HepG2 (cell line): ENCODE measurements around the gene GSTP1. TPM values are rescaled to one million over a fixed set of nuclear protein-coding genes. Genes with fewer than 3 reads are reported as not detected.
A peak's percentile ranks its signal among the peaks of the same experiment; 100 is the strongest.

ENCODE experiments used
- IKZF4 ChIP-seq: sonication (generic); formaldehyde crosslinking; IDR thresholded peaks from 2 replicates; pipeline ENCODE4 v1.5.1; 2020; ENCODE audit warnings: borderline replicate concordance, mild to moderate bottlenecking, low read depth, missing genetic modification reagents; ENCODE audit errors: not compliant biosample characterization
- MAFG ChIP-seq: sonication (generic); formaldehyde crosslinking; IDR thresholded peaks from 2 replicates; pipeline ENCODE4 v1.5.1; 2020; ENCODE audit warnings: mild to moderate bottlenecking, missing genetic modification reagents
- MAZ ChIP-seq, 2 experiments: sonication (generic) in 1 of 2; formaldehyde crosslinking in 1 of 2; IDR thresholded peaks; 2 replicates each; pipeline versions ENCODE4 v1.5.0 to v1.6.1; 2012 to 2020; ENCODE audit warnings: low read depth in 2 of 2, mild to moderate bottlenecking in 2 of 2, borderline replicate concordance in 1 of 2, improper control_type of control experiment in 1 of 2, low read length in 1 of 2, missing genetic modification reagents in 1 of 2, moderate library complexity in 1 of 2
- MIER2 ChIP-seq: IDR thresholded peaks from 2 replicates; pipeline ENCODE4 v1.6.1; 2016; ENCODE audit warnings: missing biosample characterization, missing genetic modification reagents
- NFYC ChIP-seq: IDR thresholded peaks from 2 replicates; pipeline ENCODE4 v1.6.1; 2016; ENCODE audit warnings: missing genetic modification reagents, missing compliant biosample characterization
- PAX8 ChIP-seq: sonication (generic); formaldehyde crosslinking; IDR thresholded peaks from 2 replicates; pipeline ENCODE4 v1.8.0; 2022; ENCODE audit warnings: mild to moderate bottlenecking, missing genetic modification reagents, borderline replicate concordance
- SIX4 ChIP-seq: sonication (generic); formaldehyde crosslinking; IDR thresholded peaks from 2 replicates; pipeline ENCODE4 v1.4.0; 2020; ENCODE audit warnings: missing genetic modification reagents
- ZBTB7B ChIP-seq: sonication (generic); formaldehyde crosslinking; IDR thresholded peaks from 2 replicates; pipeline ENCODE4 v1.4.0; 2020; ENCODE audit warnings: missing genetic modification reagents
- ZNF101 ChIP-seq: sonication (generic); formaldehyde crosslinking; IDR thresholded peaks from 2 replicates; pipeline ENCODE4 v1.4.0; 2020; ENCODE audit warnings: mild to moderate bottlenecking, low read depth, missing genetic modification reagents, borderline replicate concordance
- ZNF510 ChIP-seq: sonication (generic); formaldehyde crosslinking; IDR thresholded peaks from 2 replicates; pipeline ENCODE4 v1.4.0; 2020; ENCODE audit warnings: low read depth, mild to moderate bottlenecking, missing genetic modification reagents
- ZNF737 ChIP-seq: sonication (generic); formaldehyde crosslinking; IDR thresholded peaks from 2 replicates; pipeline ENCODE4 v1.5.0; 2020; ENCODE audit warnings: missing genetic modification reagents, mild to moderate bottlenecking, borderline replicate concordance
- ZZZ3 ChIP-seq: sonication (generic); formaldehyde crosslinking; IDR thresholded peaks from 2 replicates; pipeline ENCODE4 v1.4.0; 2020; ENCODE audit warnings: missing genetic modification reagents, mild to moderate bottlenecking, borderline replicate concordance
- polyA plus RNA-seq, 8 experiments: library from polyadenylated mRNA; depleted of rRNA in 3 of 8; stranded (reverse) in 7 of 8; unstranded in 1 of 8; fragments of >200 nt; fragmentation: Illumina TruSeq in 4 of 8; extraction: Trizol in 4 of 8; gene quantifications; 2 replicates each; pipeline versions ENCODE4 v1.2.1 to v1.2.3, GENCODE V29; 2011 to 2016; ENCODE audit warnings: low read depth in 4 of 8, missing spikeins in 1 of 8, mixed read lengths in 1 of 8; ENCODE audit not compliant: insufficient read depth in 1 of 8
- total RNA-seq, 5 experiments: library from RNA; depleted of rRNA; stranded (reverse); fragments of >200 nt; fragmentation: Illumina TruSeq; extraction: Trizol; gene quantifications; 2 replicates each; pipeline ENCODE4 v1.2.3, GENCODE V29; 2016; ENCODE audit warnings: low read depth in 1 of 5
- TF ChIP-seq, protein P1 (sequence below): sonication (generic); formaldehyde crosslinking; IDR thresholded peaks from 2 replicates; pipeline ENCODE4 v1.5.0; 2020; ENCODE audit warnings: missing genetic modification reagents
- TF ChIP-seq, protein P2 (sequence below): sonication (generic); formaldehyde crosslinking; IDR thresholded peaks from 2 replicates; pipeline ENCODE4 v1.4.0; 2020; ENCODE audit warnings: mild to moderate bottlenecking, missing genetic modification reagents
- TF ChIP-seq, protein P3 (sequence below): sonication (generic); formaldehyde crosslinking; IDR thresholded peaks from 2 replicates; pipeline ENCODE4 v1.4.0; 2020; ENCODE audit warnings: missing genetic modification reagents
- TF ChIP-seq, protein P4 (sequence below): sonication (generic); formaldehyde crosslinking; IDR thresholded peaks from 2 replicates; pipeline ENCODE4 v1.5.1; 2020; ENCODE audit warnings: mild to moderate bottlenecking, missing genetic modification reagents, borderline replicate concordance
- TF ChIP-seq, protein P5 (sequence below): IDR thresholded peaks from 2 replicates; pipeline ENCODE4 v1.6.1; 2018; ENCODE audit warnings: missing genetic modification reagents, mild to moderate bottlenecking, missing compliant biosample characterization
- TF ChIP-seq, protein P6 (sequence below): sonication (generic); formaldehyde crosslinking; IDR thresholded peaks from 2 replicates; pipeline ENCODE4 v1.5.1; 2020; ENCODE audit warnings: missing genetic modification reagents, mild to moderate bottlenecking, borderline replicate concordance

Gene GSTP1
- total and polyA plus RNA-seq, 2 of the 13 experiments (the other 11 are each of a cell fraction or from before 2014, with no cell fraction given): not detected

DNA sequence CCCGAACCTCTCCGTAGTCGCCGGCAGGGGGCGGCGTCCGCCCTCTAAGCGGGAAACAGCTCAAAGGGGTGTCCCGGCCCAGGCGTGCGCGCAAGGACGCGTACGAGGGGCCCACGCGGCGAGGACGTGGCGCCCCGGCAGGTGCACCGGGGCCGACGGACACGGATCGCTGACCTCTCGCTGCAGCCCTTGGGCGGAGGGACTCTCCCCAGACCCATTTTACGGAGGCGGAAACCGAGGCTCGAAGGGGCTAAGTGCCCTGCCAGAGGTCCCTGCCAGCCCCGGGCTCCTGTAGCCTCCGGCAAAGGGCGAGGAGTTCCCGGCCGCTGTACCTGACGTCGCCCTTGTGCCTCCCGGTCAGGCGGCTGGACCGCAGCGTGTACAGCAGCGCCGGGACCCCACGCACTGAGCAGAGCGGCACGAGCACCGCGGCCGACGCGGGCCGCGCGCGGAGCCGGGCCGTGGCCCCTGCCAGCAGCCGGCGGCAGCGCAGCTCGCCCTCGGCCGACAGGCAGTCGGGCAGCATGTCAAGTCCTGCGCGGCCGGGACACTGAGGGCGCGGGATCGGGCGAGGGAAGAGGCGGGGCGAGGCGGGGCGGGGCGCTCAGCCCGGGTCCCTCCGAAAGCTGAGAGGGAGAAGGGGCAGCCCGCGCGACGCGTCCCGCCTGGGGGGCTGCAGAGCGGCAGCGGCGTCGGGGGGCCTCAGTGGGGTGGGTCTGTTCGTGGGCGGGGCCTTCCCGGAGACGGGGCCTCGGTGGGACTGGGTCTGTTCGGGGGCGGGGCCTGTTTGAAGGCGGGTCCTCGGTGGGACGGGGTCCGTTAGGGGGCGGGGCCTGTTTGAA, 46.0 kb downstream of the GSTP1 start, which contains the start of gene NUDT8 (continued):
- peak; percentile 65 for TF ChIP-seq IKZF4 (CRISPR knock-in tag)
- TF ChIP-seq, protein P1, sequence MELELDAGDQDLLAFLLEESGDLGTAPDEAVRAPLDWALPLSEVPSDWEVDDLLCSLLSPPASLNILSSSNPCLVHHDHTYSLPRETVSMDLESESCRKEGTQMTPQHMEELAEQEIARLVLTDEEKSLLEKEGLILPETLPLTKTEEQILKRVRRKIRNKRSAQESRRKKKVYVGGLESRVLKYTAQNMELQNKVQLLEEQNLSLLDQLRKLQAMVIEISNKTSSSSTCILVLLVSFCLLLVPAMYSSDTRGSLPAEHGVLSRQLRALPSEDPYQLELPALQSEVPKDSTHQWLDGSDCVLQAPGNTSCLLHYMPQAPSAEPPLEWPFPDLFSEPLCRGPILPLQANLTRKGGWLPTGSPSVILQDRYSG (CRISPR knock-in tag): no peak
- TF ChIP-seq, protein P2, sequence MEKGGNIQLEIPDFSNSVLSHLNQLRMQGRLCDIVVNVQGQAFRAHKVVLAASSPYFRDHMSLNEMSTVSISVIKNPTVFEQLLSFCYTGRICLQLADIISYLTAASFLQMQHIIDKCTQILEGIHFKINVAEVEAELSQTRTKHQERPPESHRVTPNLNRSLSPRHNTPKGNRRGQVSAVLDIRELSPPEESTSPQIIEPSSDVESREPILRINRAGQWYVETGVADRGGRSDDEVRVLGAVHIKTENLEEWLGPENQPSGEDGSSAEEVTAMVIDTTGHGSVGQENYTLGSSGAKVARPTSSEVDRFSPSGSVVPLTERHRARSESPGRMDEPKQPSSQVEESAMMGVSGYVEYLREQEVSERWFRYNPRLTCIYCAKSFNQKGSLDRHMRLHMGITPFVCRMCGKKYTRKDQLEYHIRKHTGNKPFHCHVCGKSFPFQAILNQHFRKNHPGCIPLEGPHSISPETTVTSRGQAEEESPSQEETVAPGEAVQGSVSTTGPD (CRISPR knock-in tag): no peak
- TF ChIP-seq MAZ (IDR thresholded peaks at IDR 0.05; ENCODE audit: borderline replicate concordance, low read depth, low read length): 0 out of 2 replicates have a peak, but pooled peaks have one; percentile 5
- no peak; the same call in 1 of the 2 replicates for TF ChIP-seq MAZ (CRISPR knock-in tag; IDR thresholded peaks at IDR 0.05; ENCODE audit: low read depth)
- no peak for TF ChIP-seq NFYC (CRISPR knock-in tag)
- TF ChIP-seq ZNF510 (CRISPR knock-in tag): peak; percentile 89; the same call in 1 of the 2 replicates
- no peak for TF ChIP-seq MAFG (CRISPR knock-in tag)
- TF ChIP-seq, protein P3, sequence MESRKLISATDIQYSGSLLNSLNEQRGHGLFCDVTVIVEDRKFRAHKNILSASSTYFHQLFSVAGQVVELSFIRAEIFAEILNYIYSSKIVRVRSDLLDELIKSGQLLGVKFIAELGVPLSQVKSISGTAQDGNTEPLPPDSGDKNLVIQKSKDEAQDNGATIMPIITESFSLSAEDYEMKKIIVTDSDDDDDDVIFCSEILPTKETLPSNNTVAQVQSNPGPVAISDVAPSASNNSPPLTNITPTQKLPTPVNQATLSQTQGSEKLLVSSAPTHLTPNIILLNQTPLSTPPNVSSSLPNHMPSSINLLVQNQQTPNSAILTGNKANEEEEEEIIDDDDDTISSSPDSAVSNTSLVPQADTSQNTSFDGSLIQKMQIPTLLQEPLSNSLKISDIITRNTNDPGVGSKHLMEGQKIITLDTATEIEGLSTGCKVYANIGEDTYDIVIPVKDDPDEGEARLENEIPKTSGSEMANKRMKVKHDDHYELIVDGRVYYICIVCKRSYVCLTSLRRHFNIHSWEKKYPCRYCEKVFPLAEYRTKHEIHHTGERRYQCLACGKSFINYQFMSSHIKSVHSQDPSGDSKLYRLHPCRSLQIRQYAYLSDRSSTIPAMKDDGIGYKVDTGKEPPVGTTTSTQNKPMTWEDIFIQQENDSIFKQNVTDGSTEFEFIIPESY (CRISPR knock-in tag): peak; percentile 61; the same call in 1 of the 2 replicates
- TF ChIP-seq, protein P4, sequence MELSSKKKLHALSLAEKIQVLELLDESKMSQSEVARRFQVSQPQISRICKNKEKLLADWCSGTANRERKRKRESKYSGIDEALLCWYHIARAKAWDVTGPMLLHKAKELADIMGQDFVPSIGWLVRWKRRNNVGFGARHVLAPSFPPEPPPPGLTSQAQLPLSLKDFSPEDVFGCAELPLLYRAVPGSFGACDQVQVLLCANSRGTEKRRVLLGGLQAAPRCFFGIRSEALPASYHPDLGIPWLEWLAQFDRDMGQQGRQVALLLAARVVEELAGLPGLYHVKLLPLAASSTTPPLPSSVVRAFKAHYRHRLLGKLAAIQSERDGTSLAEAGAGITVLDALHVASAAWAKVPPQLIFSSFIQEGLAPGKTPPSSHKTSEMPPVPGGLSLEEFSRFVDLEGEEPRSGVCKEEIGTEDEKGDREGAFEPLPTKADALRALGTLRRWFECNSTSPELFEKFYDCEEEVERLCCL (CRISPR knock-in tag): no peak
- no peak for TF ChIP-seq ZNF737 (CRISPR knock-in tag)
- TF ChIP-seq, protein P5, sequence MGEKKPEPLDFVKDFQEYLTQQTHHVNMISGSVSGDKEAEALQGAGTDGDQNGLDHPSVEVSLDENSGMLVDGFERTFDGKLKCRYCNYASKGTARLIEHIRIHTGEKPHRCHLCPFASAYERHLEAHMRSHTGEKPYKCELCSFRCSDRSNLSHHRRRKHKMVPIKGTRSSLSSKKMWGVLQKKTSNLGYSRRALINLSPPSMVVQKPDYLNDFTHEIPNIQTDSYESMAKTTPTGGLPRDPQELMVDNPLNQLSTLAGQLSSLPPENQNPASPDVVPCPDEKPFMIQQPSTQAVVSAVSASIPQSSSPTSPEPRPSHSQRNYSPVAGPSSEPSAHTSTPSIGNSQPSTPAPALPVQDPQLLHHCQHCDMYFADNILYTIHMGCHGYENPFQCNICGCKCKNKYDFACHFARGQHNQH (CRISPR knock-in tag): peak; percentile 64; the same call in 1 of the 2 replicates
- no peak for TF ChIP-seq MIER2
- TF ChIP-seq ZZZ3 (CRISPR knock-in tag): 0 out of 2 replicates have a peak, but pooled peaks have one; percentile 47
- TF ChIP-seq SIX4 (CRISPR knock-in tag): peak; percentile 35; the same call in 1 of the 2 replicates
- TF ChIP-seq, protein P6, sequence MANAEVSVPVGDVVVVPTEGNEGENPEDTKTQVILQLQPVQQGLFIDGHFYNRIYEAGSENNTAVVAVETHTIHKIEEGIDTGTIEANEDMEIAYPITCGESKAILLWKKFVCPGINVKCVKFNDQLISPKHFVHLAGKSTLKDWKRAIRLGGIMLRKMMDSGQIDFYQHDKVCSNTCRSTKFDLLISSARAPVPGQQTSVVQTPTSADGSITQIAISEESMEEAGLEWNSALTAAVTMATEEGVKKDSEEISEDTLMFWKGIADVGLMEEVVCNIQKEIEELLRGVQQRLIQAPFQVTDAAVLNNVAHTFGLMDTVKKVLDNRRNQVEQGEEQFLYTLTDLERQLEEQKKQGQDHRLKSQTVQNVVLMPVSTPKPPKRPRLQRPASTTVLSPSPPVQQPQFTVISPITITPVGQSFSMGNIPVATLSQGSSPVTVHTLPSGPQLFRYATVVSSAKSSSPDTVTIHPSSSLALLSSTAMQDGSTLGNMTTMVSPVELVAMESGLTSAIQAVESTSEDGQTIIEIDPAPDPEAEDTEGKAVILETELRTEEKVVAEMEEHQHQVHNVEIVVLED (CRISPR knock-in tag): peak; percentile 66; the same call in 1 of the 2 replicates
- no peak for TF ChIP-seq ZNF101 (CRISPR knock-in tag)
- peak; percentile 72 for TF ChIP-seq ZBTB7B
- TF ChIP-seq PAX8: 0 out of 2 replicates have a peak, but pooled peaks have one; percentile 49
